ENCODE results near the gene ZWILCH. TPM values are rescaled to one million over a fixed set of nuclear protein-coding genes. Genes with fewer than 3 reads are reported as not detected.

Gene ZWILCH
- total and polyA plus RNA-seq, 2 experiments from 2014 or later, result 20.7 to 31.5 TPM

GRCh38 chr15:66535056-66535455 lies 29.9 kb downstream of the ZWILCH start:
- no peak for DNase-seq
- Histone ChIP-seq H3K9me2 (ENCODE audit: insufficient read depth) (no peaks in the 10 kb centered on the region), H3K4me1 (ENCODE audit: insufficient read depth) (no peaks in the 10 kb centered on the region), H3K27ac (no peak overlapping the region), H3K36me3 (ENCODE audit: low read depth) (peaks cover 3% of the 10 kb centered on the region), H3K4me2 (ENCODE audit: unreplicated experiment) (no peak overlapping the region), H3K79me2 (ENCODE audit: insufficient read depth) (no peaks in the 10 kb centered on the region), H3K27me3 (replicated peaks; ENCODE audit: insufficient read depth) (no peaks in the 10 kb centered on the region), H3K9ac (no peak overlapping the region), H4K20me1 (ENCODE audit: insufficient read depth) (no peaks in the 10 kb centered on the region), H3K9me3 (ENCODE audit: low read depth) (no peaks in the 10 kb centered on the region), H2AFZ (no peak overlapping the region), H3F3A (ENCODE audit: insufficient read depth) (no peaks in the 10 kb centered on the region), H3K4me3 (no peak overlapping the region)
- in situ Hi-C loops (cut with MboI), result no loop called here
- 91 to 96% methylated on average over 9 of the region's 9 CpGs for WGBS, 2 experiments (ENCODE audit: low coverage in 1 of 2, low lambda C conversion rate in 2 of 2, missing lambda C conversion rate in 2 of 2)
- TF ChIP-seq EZH2 (IDR thresholded peaks at IDR 0.05; ENCODE audit: insufficient read depth, poor library complexity, severe bottlenecking), result no peak
- TF ChIP-seq EZH2phosphoT487 (IDR thresholded peaks at IDR 0.05; ENCODE audit: insufficient read depth, low read depth), result no peak

DNA sequence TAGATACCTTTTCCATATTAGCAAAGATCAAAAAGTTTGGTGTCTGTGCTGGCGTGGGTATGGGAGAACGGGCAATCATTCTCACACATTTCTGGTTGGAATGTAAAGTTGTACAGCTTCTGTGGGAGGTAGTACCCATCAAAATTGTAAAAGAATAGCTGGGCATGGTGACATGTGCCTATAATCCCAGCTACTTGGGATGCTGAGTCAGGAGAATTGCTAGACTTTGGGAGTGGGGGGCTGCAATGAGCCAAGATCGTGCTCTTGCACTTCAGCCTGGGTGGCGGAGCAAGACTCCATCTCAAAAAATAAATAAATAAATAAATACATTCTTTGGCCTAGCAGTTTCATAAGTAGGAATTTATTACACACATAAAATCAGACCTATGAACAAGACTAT lies 37.8 kb downstream of the ZWILCH start:
- Histone ChIP-seq H3K4me1 (ENCODE audit: insufficient read depth) (no peaks in the 10 kb centered on the region), H3F3A (ENCODE audit: insufficient read depth) (no peaks in the 10 kb centered on the region), H3K36me3 (ENCODE audit: low read depth) (peaks cover 11% of the 10 kb centered on the region), H3K4me2 (ENCODE audit: unreplicated experiment) (no peak overlapping the region), H3K27me3 (replicated peaks; ENCODE audit: insufficient read depth) (no peaks in the 10 kb centered on the region), H3K9ac (no peak overlapping the region), H3K4me3 (no peak overlapping the region), H2AFZ (no peak overlapping the region), H3K27ac (no peak overlapping the region), H3K9me3 (ENCODE audit: low read depth) (no peaks in the 10 kb centered on the region), H4K20me1 (ENCODE audit: insufficient read depth) (no peaks in the 10 kb centered on the region), H3K79me2 (ENCODE audit: insufficient read depth) (no peaks in the 10 kb centered on the region), H3K9me2 (ENCODE audit: insufficient read depth) (no peaks in the 10 kb centered on the region)
- TF ChIP-seq EZH2 (IDR thresholded peaks at IDR 0.05; ENCODE audit: insufficient read depth, poor library complexity, severe bottlenecking) (no peak), EZH2phosphoT487 (IDR thresholded peaks at IDR 0.05; ENCODE audit: insufficient read depth, low read depth) (no peak)
- no peak for DNase-seq
- 97 to 98% methylated on average over 4 of the region's 4 CpGs for WGBS, 2 experiments (ENCODE audit: low coverage in 1 of 2, low lambda C conversion rate in 2 of 2, missing lambda C conversion rate in 2 of 2)
- in situ Hi-C loops (cut with MboI), result no loop called here

GRCh38 chr15:66545255-66545654 lies 40.1 kb downstream of the ZWILCH start:
- Histone ChIP-seq H3K4me1 (ENCODE audit: insufficient read depth) (no peaks in the 10 kb centered on the region), H3K27me3 (replicated peaks; ENCODE audit: insufficient read depth) (no peaks in the 10 kb centered on the region), H3K9me3 (ENCODE audit: low read depth) (no peaks in the 10 kb centered on the region), H3K79me2 (ENCODE audit: insufficient read depth) (no peaks in the 10 kb centered on the region), H3K9me2 (ENCODE audit: insufficient read depth) (no peaks in the 10 kb centered on the region), H3K9ac (no peak overlapping the region), H3K27ac (no peak overlapping the region), H3K4me3 (no peak overlapping the region), H3K4me2 (ENCODE audit: unreplicated experiment) (no peak overlapping the region), H4K20me1 (ENCODE audit: insufficient read depth) (no peaks in the 10 kb centered on the region), H2AFZ (no peak overlapping the region), H3K36me3 (ENCODE audit: low read depth) (peaks cover 14% of the 10 kb centered on the region), H3F3A (ENCODE audit: insufficient read depth) (no peaks in the 10 kb centered on the region)
- TF ChIP-seq EZH2phosphoT487 (IDR thresholded peaks at IDR 0.05; ENCODE audit: insufficient read depth, low read depth) (no peak), EZH2 (IDR thresholded peaks at IDR 0.05; ENCODE audit: insufficient read depth, poor library complexity, severe bottlenecking) (no peak)
- in situ Hi-C loops (cut with MboI), result no loop called here
- DNase-seq, result no peak
- 100% methylated on average over 1 of the region's 1 CpG for WGBS, 2 experiments (ENCODE audit: low coverage in 1 of 2, low lambda C conversion rate in 2 of 2, missing lambda C conversion rate in 2 of 2)

- no peak for TF ChIP-seq EZH2phosphoT487 (IDR thresholded peaks at IDR 0.05; ENCODE audit: insufficient read depth, low read depth)
- TF ChIP-seq EZH2 (IDR thresholded peaks at IDR 0.05; ENCODE audit: insufficient read depth, poor library complexity, severe bottlenecking), result no peak
- H3K4me2 ChIP-seq (ENCODE audit: unreplicated experiment), result no peak overlapping the region
- H3K36me3 ChIP-seq (ENCODE audit: low read depth), result 0 out of 2 replicates have a peak, but pooled peaks cover 3% of the 10 kb centered on the region
- DNase-seq, result no peak
- H2AFZ ChIP-seq, result no peak overlapping the region
- H3K27me3 ChIP-seq (replicated peaks; ENCODE audit: insufficient read depth), result no peaks in the 10 kb centered on the region
- no peaks in the 10 kb centered on the region for H3K9me2 ChIP-seq (ENCODE audit: insufficient read depth)
- no peaks in the 10 kb centered on the region for H3K4me1 ChIP-seq (ENCODE audit: insufficient read depth)
- no peak overlapping the region for H3K4me3 ChIP-seq
- H3K27ac ChIP-seq, result no peak overlapping the region
- no peaks in the 10 kb centered on the region for H3F3A ChIP-seq (ENCODE audit: insufficient read depth)
- no peak overlapping the region for H3K9ac ChIP-seq
- no peaks in the 10 kb centered on the region for H4K20me1 ChIP-seq (ENCODE audit: insufficient read depth)
- H3K9me3 ChIP-seq (ENCODE audit: low read depth), result no peaks in the 10 kb centered on the region
- no peaks in the 10 kb centered on the region for H3K79me2 ChIP-seq (ENCODE audit: insufficient read depth)
- in situ Hi-C loops (cut with MboI), result no loop called here
Measured at GRCh38 chr15:66555685-66556084, 50.6 kb downstream of the ZWILCH start.

DNA sequence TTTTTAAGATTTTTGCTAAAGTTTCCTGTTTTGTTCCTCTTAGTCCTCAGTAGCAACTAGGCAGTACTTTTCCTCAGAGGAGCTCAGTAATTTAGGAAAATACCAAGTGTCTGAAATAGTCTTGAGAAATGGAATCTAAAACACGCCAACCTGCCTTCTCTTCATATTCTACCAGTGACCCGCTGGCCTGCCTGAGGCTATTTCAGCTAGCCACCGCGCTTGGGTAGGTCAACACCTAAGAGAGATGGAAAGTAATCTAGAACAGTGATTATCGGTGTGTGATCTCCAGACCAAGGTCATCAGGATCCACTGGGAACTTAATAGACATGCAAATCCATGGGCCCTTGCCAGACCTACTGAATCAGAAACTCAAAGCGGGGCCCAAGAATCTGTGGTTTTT lies 53.1 kb downstream of the ZWILCH start:
- Histone ChIP-seq H3K79me2 (ENCODE audit: insufficient read depth) (no peaks in the 10 kb centered on the region), H3K4me3 (no peak overlapping the region), H3F3A (ENCODE audit: insufficient read depth) (no peaks in the 10 kb centered on the region), H3K9me2 (ENCODE audit: insufficient read depth) (no peaks in the 10 kb centered on the region), H3K4me1 (ENCODE audit: insufficient read depth) (no peaks in the 10 kb centered on the region), H3K4me2 (ENCODE audit: unreplicated experiment) (no peak overlapping the region), H4K20me1 (ENCODE audit: insufficient read depth) (no peaks in the 10 kb centered on the region), H3K27ac (no peak overlapping the region), H3K9me3 (ENCODE audit: low read depth) (no peaks in the 10 kb centered on the region), H2AFZ (no peak overlapping the region), H3K9ac (no peak overlapping the region), H3K27me3 (replicated peaks; ENCODE audit: insufficient read depth) (no peaks in the 10 kb centered on the region), H3K36me3 (ENCODE audit: low read depth) (no peaks in the 10 kb centered on the region)
- 96 to 99% methylated on average over 6 of the region's 6 CpGs for WGBS, 2 experiments (ENCODE audit: low coverage in 1 of 2, low lambda C conversion rate in 2 of 2, missing lambda C conversion rate in 2 of 2)
- TF ChIP-seq EZH2 (IDR thresholded peaks at IDR 0.05; ENCODE audit: insufficient read depth, poor library complexity, severe bottlenecking), result no peak
- no peak for TF ChIP-seq EZH2phosphoT487 (IDR thresholded peaks at IDR 0.05; ENCODE audit: insufficient read depth, low read depth)
- in situ Hi-C loops (cut with MboI), result no loop called here
- no peak for DNase-seq
